PC-9 (cell line): ENCODE data around the gene TSPAN11. TPM values are rescaled to one million over a fixed set of nuclear protein-coding genes. Genes with fewer than 3 reads are reported as not detected.

Source experiments
- BruUV-seq: library from RNA; stranded (reverse); fragments of 400-500 nt; replicated peaks from 2 replicates; lab custom pipeline; 2021; lab: Mats Ljungman, UMichigan
- CTCF ChIA-PET: fragments of 300-600 bp; sonication (Branson Sonifier 250); formaldehyde crosslinking; loops from one replicate; lab custom pipeline; 2022; ENCODE audit warnings: antibody characterized with exemption; lab: Charles Lee
- POLR2A ChIA-PET: fragments of 300-600 bp; sonication (Branson Sonifier 250); formaldehyde crosslinking; loops from one replicate; lab custom pipeline; 2022; ENCODE audit warnings: antibody characterized with exemption; ENCODE audit not compliant: unreplicated experiment; lab: Charles Lee
- DNase-seq, 2 experiments: peaks; one replicate each; pipeline versions ENCODE4 v3.0.0 to v3.0.0-alpha.2; 2015 to 2022; ENCODE audit warnings: mixed read lengths in 1 of 2
- H2AFZ ChIP-seq: fragments of 200-600 bp; sonication (generic); 2 replicates; pipeline ENCODE4 v1.8.1; 2017; ENCODE audit warnings: antibody characterized with exemption
- H3F3A ChIP-seq: fragments of 200-600 bp; sonication (generic); 2 replicates; pipeline ENCODE4 v1.8.1; 2017; ENCODE audit warnings: antibody characterized with exemption, mild to moderate bottlenecking, low read depth; ENCODE audit not compliant: insufficient read depth
- H3K27ac ChIP-seq: fragments of 200-600 bp; sonication (generic); 2 replicates; pipeline ENCODE4 v1.6.1; 2016; ENCODE audit warnings: mixed run types
- H3K27me3 ChIP-seq: fragments of 200-600 bp; sonication (generic); 2 replicates; pipeline ENCODE4 v1.6.1; 2016; ENCODE audit warnings: low read depth, mixed run types; ENCODE audit not compliant: insufficient read depth
- H3K36me3 ChIP-seq: fragments of 200-600 bp; sonication (generic); 2 replicates; pipeline ENCODE4 v1.6.1; 2016; ENCODE audit warnings: low read depth, mixed run types
- H3K4me1 ChIP-seq: fragments of 200-600 bp; sonication (generic); replicated peaks from 2 replicates; pipeline ENCODE4 v1.6.1; 2016; ENCODE audit warnings: mixed run types; ENCODE audit not compliant: insufficient read depth
- H3K4me2 ChIP-seq: fragments of 200-600 bp; sonication (generic); 2 replicates; pipeline ENCODE4 v1.6.1; 2017; ENCODE audit warnings: mixed run types
- H3K4me3 ChIP-seq: fragments of 200-600 bp; sonication (generic); 2 replicates; pipeline ENCODE4 v1.6.1; 2016; ENCODE audit warnings: mixed run types
- H3K79me2 ChIP-seq: fragments of 200-600 bp; sonication (generic); 2 replicates; pipeline ENCODE4 v1.6.1; 2017; ENCODE audit warnings: low read depth, mixed run types
- H3K9me2 ChIP-seq: fragments of 200-600 bp; sonication (generic); 2 replicates; pipeline ENCODE4 v1.8.1; 2017; ENCODE audit warnings: mild to moderate bottlenecking; ENCODE audit not compliant: insufficient read depth
- H3K9me3 ChIP-seq: fragments of 200-600 bp; sonication (generic); 2 replicates; pipeline ENCODE4 v1.8.1; 2016; ENCODE audit warnings: low read depth; ENCODE audit not compliant: insufficient read depth
- H4K20me1 ChIP-seq: fragments of 200-600 bp; sonication (generic); 2 replicates; pipeline ENCODE4 v1.8.1; 2017; ENCODE audit not compliant: insufficient read depth
- EZH2 ChIP-seq: fragments of 200-600 bp; sonication (generic); IDR thresholded peaks from 2 replicates; pipeline ENCODE4 v1.8.0; 2017; ENCODE audit warnings: antibody characterized with exemption, low read depth
- intact Hi-C: fragments of 100-400 bp; cut with micrococcal nuclease; formaldehyde crosslinking; loops from one replicate; pipeline ENCODE4 v1.10.0; 2022; ENCODE audit not compliant: unreplicated experiment
- total RNA-seq: library from RNA; stranded (reverse); gene quantifications from 2 replicates; pipeline ENCODE4 v1.2.3, GENCODE V29; 2021
- TF ChIP-seq, protein P1 (sequence below): fragments of 200-600 bp; sonication (generic); conservative IDR thresholded peaks from 2 replicates; pipeline ENCODE4 v1.6.1; 2017; ENCODE audit warnings: mixed run types, antibody characterized with exemption, mild to moderate bottlenecking, moderate library complexity

TSPAN11 gene
- total RNA-seq, 1 experiment from 2014 or later = not detected

- Histone ChIP-seq H3K79me2 (no peaks in the 10 kb centered on the region), H4K20me1 (no peaks in the 10 kb centered on the region), H3K4me1 (no peaks in the 10 kb centered on the region), H3K4me3 (no peak overlapping the region), H3K9me3 (peaks cover 8% of the 10 kb centered on the region; the same call in 1 of the 2 replicates), H3K4me2 (no peak overlapping the region), H3F3A (peaks cover 8% of the 10 kb centered on the region; the same call in 1 of the 2 replicates), H3K36me3 (no peaks in the 10 kb centered on the region), H2AFZ (no peak overlapping the region), H3K27ac (no peak overlapping the region), H3K9me2 (no peaks in the 10 kb centered on the region), H3K27me3 (no peaks in the 10 kb centered on the region)
- intact Hi-C loops = no loop called here
- BruUV-seq = no TSS peak
- no peak for DNase-seq
- TF ChIP-seq, protein P1, sequence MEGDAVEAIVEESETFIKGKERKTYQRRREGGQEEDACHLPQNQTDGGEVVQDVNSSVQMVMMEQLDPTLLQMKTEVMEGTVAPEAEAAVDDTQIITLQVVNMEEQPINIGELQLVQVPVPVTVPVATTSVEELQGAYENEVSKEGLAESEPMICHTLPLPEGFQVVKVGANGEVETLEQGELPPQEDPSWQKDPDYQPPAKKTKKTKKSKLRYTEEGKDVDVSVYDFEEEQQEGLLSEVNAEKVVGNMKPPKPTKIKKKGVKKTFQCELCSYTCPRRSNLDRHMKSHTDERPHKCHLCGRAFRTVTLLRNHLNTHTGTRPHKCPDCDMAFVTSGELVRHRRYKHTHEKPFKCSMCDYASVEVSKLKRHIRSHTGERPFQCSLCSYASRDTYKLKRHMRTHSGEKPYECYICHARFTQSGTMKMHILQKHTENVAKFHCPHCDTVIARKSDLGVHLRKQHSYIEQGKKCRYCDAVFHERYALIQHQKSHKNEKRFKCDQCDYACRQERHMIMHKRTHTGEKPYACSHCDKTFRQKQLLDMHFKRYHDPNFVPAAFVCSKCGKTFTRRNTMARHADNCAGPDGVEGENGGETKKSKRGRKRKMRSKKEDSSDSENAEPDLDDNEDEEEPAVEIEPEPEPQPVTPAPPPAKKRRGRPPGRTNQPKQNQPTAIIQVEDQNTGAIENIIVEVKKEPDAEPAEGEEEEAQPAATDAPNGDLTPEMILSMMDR = no peak
- TF ChIP-seq EZH2 = no peak
- CTCF ChIA-PET = no interaction called here
- POLR2A ChIA-PET = interaction anchor here (0.7 kb wide), 1 partner anchor 28 kb away, joined by 3 read pairs; no protein-coding TSS in a partner anchor
These were observed 91.7 kb downstream of the TSPAN11 start for GRCh38 chr12:31018106-31018789.

- H3K4me2 ChIP-seq = no peak overlapping the region
- no peak overlapping the region for H3K4me3 ChIP-seq
- CTCF ChIA-PET = no interaction called here
- no TSS peak for BruUV-seq
- no peaks in the 10 kb centered on the region for H3K27me3 ChIP-seq
- POLR2A ChIA-PET = interaction anchor here (0.7 kb wide), 1 partner anchor 29 kb away, joined by 3 read pairs; no protein-coding TSS in a partner anchor
- peaks cover 8% of the 10 kb centered on the region; the same call in 1 of the 2 replicates for H3K9me3 ChIP-seq
- DNase-seq = no peak
- no peaks in the 10 kb centered on the region for H4K20me1 ChIP-seq
- no peak overlapping the region for H2AFZ ChIP-seq
- no peaks in the 10 kb centered on the region for H3K9me2 ChIP-seq
- H3K36me3 ChIP-seq = no peaks in the 10 kb centered on the region
- no peak overlapping the region for H3K27ac ChIP-seq
- H3K79me2 ChIP-seq = no peaks in the 10 kb centered on the region
- no peaks in the 10 kb centered on the region for H3K4me1 ChIP-seq
- intact Hi-C loops = no loop called here
- H3F3A ChIP-seq = peaks cover 8% of the 10 kb centered on the region; the same call in 1 of the 2 replicates
- TF ChIP-seq, protein P1 = no peak
- TF ChIP-seq EZH2 = no peak
These were observed 92.4 kb downstream of the TSPAN11 start for GRCh38 chr12:31018790-31019505.

DNA sequence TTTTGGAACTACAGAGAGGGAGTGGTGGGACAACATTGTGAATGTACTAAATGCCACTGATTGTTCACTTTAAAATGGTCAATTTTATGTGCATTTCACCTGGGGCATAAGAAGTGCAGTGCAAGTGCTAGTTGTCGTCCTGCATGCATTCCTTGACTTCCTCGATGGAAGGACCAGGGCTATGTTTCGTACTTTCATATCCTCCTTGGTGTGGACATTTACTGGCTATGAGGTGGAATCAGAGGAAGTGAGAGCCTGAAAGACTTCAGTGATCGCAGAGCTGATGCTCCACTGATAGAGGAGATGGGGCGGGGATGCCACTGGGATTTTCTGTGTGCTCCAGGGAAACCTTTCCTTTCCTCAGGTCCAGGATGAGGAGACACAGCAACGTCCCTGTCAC lies 93.0 kb downstream of the TSPAN11 start:
- Histone ChIP-seq H2AFZ (no peak overlapping the region), H3K36me3 (no peaks in the 10 kb centered on the region), H3K27ac (no peak overlapping the region), H4K20me1 (no peaks in the 10 kb centered on the region), H3K9me3 (peaks cover 8% of the 10 kb centered on the region; the same call in 1 of the 2 replicates), H3F3A (peaks cover 8% of the 10 kb centered on the region; the same call in 1 of the 2 replicates), H3K4me2 (no peak overlapping the region), H3K27me3 (no peaks in the 10 kb centered on the region), H3K4me3 (no peak overlapping the region), H3K4me1 (no peaks in the 10 kb centered on the region), H3K9me2 (no peaks in the 10 kb centered on the region), H3K79me2 (no peaks in the 10 kb centered on the region)
- POLR2A ChIA-PET = no interaction called here
- CTCF ChIA-PET = no interaction called here
- TF ChIP-seq, protein P1 = no peak
- TF ChIP-seq EZH2 = no peak
- no peak for DNase-seq
- no TSS peak for BruUV-seq
- intact Hi-C loops = no loop called here
